ENCODE results near the gene ZCCHC7. TPM values are rescaled to one million over a fixed set of nuclear protein-coding genes. Genes with fewer than 3 reads are reported as not detected.

Gene ZCCHC7
- total RNA-seq, 4 donors from 2014 or later, result 13.8 to 24.6 (median 18.5) TPM

DNA sequence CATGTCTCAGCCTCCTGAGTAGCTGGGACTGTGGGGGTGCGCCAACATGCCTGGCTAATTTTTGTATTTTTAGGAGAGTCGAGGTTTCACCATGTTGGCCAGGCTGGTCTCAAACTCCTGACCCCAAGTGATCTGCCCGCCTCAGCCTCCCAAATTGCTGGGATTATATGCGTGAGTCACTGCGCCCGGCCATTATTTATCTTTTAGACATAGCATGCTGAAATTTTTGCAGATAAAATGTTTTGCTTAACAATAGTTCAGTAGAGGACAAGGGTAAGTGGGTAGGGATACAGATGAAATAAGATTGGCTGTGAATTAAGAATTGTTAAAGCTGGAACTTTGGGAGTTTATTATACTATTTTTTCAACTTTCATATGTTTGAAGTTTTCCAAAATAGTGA is 151.3 kb downstream of the ZCCHC7 start:
- TF ChIP-seq, protein P1, sequence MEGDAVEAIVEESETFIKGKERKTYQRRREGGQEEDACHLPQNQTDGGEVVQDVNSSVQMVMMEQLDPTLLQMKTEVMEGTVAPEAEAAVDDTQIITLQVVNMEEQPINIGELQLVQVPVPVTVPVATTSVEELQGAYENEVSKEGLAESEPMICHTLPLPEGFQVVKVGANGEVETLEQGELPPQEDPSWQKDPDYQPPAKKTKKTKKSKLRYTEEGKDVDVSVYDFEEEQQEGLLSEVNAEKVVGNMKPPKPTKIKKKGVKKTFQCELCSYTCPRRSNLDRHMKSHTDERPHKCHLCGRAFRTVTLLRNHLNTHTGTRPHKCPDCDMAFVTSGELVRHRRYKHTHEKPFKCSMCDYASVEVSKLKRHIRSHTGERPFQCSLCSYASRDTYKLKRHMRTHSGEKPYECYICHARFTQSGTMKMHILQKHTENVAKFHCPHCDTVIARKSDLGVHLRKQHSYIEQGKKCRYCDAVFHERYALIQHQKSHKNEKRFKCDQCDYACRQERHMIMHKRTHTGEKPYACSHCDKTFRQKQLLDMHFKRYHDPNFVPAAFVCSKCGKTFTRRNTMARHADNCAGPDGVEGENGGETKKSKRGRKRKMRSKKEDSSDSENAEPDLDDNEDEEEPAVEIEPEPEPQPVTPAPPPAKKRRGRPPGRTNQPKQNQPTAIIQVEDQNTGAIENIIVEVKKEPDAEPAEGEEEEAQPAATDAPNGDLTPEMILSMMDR (IDR thresholded peaks at IDR 0.05; ENCODE audit: low read depth), result no peak

GRCh38 chr9:37273595-37273994 is 153.2 kb downstream of the ZCCHC7 start:
- TF ChIP-seq, protein P1 (IDR thresholded peaks at IDR 0.05; ENCODE audit: low read depth), result no peak

- TF ChIP-seq, protein P1 (IDR thresholded peaks at IDR 0.05; ENCODE audit: low read depth), result no peak
Observed at GRCh38 chr9:37281541-37281940, 161.2 kb downstream of the ZCCHC7 start.

DNA sequence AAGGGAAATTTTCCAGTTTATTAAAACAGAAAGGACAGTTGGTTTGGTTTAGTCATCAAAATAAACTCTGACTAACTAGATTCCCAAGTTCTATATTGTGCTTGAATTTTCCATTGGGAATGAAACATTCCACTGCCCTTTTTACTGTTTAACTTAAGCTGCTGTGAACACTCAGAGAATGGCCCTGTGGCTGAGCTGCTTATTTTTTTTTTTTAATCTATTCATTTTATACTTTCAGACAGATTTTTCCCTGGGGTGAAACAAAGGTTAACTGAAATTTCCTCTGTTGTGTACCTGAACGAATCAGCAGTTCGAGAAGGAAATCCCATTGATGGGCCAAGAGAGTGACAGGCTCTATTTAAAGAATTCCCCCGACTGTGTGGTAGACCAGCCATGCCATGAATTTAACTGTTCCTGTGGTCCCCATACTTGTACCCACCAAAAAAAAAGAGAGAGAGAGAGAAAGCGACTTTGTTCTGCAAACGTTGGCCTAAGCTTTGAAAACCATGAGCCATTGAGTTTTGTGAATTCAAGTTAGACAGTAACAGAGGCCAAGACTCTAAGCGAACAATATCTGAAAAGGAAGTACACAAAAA is 163.5 kb downstream of the ZCCHC7 start:
- TF ChIP-seq, protein P1 (IDR thresholded peaks at IDR 0.05; ENCODE audit: low read depth), result no peak

DNA sequence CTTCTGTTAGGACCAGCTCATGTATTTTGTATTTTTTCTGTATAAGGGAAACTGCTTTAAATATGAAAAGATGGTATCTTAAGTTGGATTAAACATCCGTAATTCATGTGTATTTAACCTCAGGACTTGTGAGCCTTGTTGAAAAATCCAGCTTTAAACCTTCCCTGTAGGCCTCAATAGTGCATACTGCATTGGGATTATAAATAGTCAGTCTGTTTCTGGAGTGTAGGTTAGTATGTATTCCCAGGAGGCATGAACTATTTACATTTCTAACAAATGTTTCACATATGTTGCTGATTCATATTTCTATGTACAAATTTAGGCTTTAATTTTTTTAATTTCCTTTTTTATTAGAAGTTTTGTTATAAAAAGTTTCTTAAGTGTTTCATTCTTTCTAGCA is 164.3 kb downstream of the ZCCHC7 start:
- TF ChIP-seq, protein P1 (IDR thresholded peaks at IDR 0.05; ENCODE audit: low read depth), result no peak

DNA sequence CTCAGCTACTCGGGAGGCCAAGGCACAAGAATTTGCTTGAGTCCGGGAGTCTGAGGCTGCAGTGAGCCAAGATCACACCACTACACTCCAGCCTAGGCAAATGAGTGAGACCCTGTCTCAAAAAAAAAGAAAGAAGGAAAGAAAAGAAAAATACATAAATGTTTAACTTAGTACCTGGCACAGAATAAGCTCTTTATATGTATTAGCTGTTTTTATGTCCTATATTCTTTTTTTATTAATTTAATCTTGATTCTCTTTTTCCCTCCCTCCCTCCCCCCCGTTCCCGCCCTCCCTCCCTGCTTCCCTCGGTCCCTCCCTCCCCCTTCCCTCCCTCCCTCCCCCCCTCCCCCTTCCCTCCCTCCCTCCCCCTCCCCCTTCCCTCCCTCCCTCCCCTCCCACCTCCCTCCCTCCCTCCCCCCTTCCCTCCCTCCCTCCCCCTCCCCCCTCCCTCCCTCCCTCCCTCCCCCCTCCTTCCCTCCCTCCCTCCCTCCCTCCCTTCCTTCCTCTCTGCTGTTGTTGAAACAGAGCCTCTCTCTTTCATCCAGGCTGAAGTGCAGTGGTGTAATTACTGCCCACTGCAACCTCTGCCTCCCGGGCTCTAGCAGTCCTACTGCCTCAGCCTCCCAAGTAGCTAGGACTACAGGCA is 166.3 kb downstream of the ZCCHC7 start:
- TF ChIP-seq, protein P1 (IDR thresholded peaks at IDR 0.05; ENCODE audit: low read depth), result no peak

GRCh38 chr9:37287317-37287716 is 166.9 kb downstream of the ZCCHC7 start:
- TF ChIP-seq, protein P1 (IDR thresholded peaks at IDR 0.05; ENCODE audit: low read depth), result no peak

Data from subcutaneous adipose tissue (tissue), 4 donors.